ENCODE results near the gene HRC.

GRCh38 chr19:49129238-49129583 lies 26.0 kb downstream of the HRC start:
- TF ChIP-seq CTCF (IDR thresholded peaks at IDR 0.05): no peak
- no peak for TF ChIP-seq POLR2A (IDR thresholded peaks at IDR 0.05)
- TF ChIP-seq POLR2AphosphoS5 (IDR thresholded peaks at IDR 0.05): no peak
- TF ChIP-seq EP300 (IDR thresholded peaks at IDR 0.05): no peak

Measured in suprapubic skin (tissue), 4 donors.